Measurements from ENCODE around the gene RPS5.

RPS5 gene

DNA sequence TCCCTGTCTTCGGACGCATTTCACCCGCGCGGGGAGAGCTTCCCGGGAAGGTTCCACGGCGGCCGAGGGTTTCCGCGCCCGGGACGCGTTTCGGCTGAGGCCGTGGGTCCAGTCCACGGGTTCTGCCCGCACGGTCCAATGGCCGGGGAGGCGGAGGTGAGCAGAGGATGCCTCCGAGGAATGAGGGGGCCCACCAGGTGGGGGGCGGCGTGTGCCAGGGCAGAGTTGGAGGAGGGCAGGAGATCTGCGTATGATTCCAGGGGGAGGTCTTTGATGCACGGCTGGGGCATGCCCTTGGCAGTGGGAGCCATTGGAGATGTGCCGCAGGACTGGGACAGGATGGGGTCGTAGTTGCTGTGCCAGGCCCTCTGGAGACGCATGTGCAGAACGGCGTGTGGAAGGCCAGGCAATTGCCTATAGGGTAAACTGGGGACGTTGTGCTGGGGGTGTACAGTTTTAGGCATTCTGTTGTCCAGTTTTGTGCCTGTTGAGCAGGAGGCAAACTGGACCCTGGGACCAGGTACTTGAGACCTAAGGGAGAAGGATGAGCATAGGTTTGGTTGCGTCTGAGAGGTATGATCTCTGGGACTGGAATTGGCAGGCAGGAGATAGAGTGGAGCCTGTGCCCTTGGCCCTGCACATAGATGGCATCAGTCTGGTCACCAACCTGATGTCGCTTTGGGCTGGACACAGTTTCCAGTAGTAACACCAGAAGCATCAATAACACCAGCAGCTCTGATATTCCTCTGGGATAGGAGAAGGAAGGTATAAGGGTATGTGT, 22.1 kb downstream of the RPS5 start:
- ChIA-PET POLR2A (interaction anchor here (0.5 to 1.4 kb wide), 9 partner anchors 13 to 111 kb away, joined by 3 to 7 read pairs (median 3); partner anchors contain the start of genes ZBTB45, ZNF132, ZNF497 and ZNF837), CTCF (interaction anchor here (0.5 to 1.0 kb wide), 3 partner anchors 9 to 91 kb away, joined by 3 to 6 read pairs (median 3); no protein-coding TSS in a partner anchor)
- DNase-seq (ENCODE audit: low read depth, low spot score) = no peak
- H3K4me3 ChIP-seq (ENCODE audit: low read depth, low read length) = peak overlapping the region; percentile 97
- TF ChIP-seq, protein P1, sequence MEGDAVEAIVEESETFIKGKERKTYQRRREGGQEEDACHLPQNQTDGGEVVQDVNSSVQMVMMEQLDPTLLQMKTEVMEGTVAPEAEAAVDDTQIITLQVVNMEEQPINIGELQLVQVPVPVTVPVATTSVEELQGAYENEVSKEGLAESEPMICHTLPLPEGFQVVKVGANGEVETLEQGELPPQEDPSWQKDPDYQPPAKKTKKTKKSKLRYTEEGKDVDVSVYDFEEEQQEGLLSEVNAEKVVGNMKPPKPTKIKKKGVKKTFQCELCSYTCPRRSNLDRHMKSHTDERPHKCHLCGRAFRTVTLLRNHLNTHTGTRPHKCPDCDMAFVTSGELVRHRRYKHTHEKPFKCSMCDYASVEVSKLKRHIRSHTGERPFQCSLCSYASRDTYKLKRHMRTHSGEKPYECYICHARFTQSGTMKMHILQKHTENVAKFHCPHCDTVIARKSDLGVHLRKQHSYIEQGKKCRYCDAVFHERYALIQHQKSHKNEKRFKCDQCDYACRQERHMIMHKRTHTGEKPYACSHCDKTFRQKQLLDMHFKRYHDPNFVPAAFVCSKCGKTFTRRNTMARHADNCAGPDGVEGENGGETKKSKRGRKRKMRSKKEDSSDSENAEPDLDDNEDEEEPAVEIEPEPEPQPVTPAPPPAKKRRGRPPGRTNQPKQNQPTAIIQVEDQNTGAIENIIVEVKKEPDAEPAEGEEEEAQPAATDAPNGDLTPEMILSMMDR (IDR thresholded peaks at IDR 0.05; ENCODE audit: insufficient read depth, low read length, missing control alignments) = no peak

- TF ChIP-seq, protein P1 (IDR thresholded peaks at IDR 0.05; ENCODE audit: insufficient read depth, low read length, missing control alignments) = no peak
- POLR2A ChIA-PET = no interaction called here
- CTCF ChIA-PET = interaction anchor here (1.2 to 2.1 kb wide), 2 partner anchors 8 to 10 kb away, joined by 3 to 6 read pairs; partner anchors contain the start of gene ZNF584
- H3K4me3 ChIP-seq (ENCODE audit: low read depth, low read length) = no peak overlapping the region
- no peak for DNase-seq (ENCODE audit: low read depth, low spot score)
Observed at GRCh38 chr19:58416604-58417003, 29.5 kb downstream of the RPS5 start.

DNA sequence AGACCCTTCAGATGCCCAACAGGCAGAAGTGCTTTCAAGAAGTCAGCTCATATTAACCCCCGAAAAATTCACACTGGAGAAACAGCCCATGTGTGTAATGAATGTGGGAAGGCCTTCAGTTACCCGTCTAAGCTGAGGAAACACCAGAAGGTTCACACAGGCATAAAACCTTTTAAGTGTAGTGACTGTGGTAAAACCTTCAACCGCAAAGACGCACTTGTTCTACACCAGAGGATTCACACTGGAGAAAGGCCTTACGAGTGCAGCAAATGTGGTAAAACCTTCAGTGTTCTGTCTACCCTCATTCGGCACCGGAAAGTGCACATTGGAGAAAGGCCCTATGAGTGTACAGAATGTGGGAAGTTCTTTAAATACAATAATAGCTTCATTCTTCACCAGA, 30.0 kb downstream of the RPS5 start:
- ChIA-PET POLR2A (no interaction called here), CTCF (interaction anchor here (1.2 to 2.1 kb wide), 2 partner anchors 9 to 11 kb away, joined by 3 to 6 read pairs; partner anchors contain the start of gene ZNF584)
- H3K4me3 ChIP-seq (ENCODE audit: low read depth, low read length) = no peak overlapping the region
- TF ChIP-seq, protein P1 (IDR thresholded peaks at IDR 0.05; ENCODE audit: insufficient read depth, low read length, missing control alignments) = no peak
- no peak for DNase-seq (ENCODE audit: low read depth, low spot score)

DNA sequence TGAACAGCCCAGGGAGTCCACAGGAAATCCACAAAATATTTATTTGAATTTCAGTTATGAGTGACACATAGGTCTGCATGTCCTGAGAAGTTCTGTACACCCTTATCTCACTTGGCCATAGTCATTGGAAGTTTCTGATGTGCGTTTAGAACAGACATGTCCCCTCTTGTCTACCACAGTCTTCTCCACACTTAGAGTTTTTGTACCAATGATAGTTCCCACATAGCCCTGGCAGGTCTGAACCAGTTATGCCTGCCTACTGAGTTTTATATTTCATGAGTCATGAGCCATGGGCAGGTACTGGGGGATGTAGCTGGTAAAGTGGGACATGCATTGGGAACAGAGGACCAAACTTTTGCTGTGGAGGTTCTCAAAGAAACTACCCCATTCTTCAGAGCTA, 41.5 kb downstream of the RPS5 start:
- no peak overlapping the region for H3K4me3 ChIP-seq (ENCODE audit: low read depth, low read length)
- no peak for DNase-seq (ENCODE audit: low read depth, low spot score)
- CTCF ChIA-PET = no interaction called here
- TF ChIP-seq, protein P1 (IDR thresholded peaks at IDR 0.05; ENCODE audit: insufficient read depth, low read length, missing control alignments) = no peak
- POLR2A ChIA-PET = no interaction called here

GRCh38 chr19:58429745-58430144, 42.7 kb downstream of the RPS5 start:
- no peak overlapping the region for H3K4me3 ChIP-seq (ENCODE audit: low read depth, low read length)
- ChIA-PET POLR2A (interaction anchor here (1.0 kb wide), 1 partner anchor 10 kb away, joined by 3 read pairs; the partner anchor contains the start of gene ZNF132), CTCF (interaction anchor here (1.1 kb wide), 1 partner anchor 21 kb away, joined by 3 read pairs; no protein-coding TSS in a partner anchor)
- TF ChIP-seq, protein P1 (IDR thresholded peaks at IDR 0.05; ENCODE audit: insufficient read depth, low read length, missing control alignments) = no peak
- no peak for DNase-seq (ENCODE audit: low read depth, low spot score)

DNA sequence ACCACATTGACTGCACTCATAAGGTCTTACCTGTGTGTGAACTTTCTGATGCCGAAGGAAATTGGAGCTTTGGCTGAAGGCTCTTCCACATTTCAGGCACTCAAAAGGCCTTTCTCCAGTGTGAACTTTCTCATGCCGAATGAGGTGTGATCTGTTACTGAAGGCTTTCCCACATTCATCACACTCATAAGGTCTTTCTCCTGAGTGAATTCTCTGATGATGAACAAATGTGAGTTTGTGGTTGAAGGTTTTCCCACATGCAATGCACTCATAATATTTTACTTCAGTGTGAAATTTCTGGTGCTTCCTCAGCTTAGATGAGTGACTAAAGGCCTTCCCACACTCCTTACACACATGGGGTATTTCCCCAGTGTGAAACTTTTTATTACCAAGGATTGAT, 47.1 kb downstream of the RPS5 start:
- H3K4me3 ChIP-seq (ENCODE audit: low read depth, low read length) = no peak overlapping the region
- no peak for DNase-seq (ENCODE audit: low read depth, low spot score)
- ChIA-PET CTCF (interaction anchor here (0.7 kb wide), 2 partner anchors 15 to 20 kb away, joined by 3 read pairs; no protein-coding TSS in a partner anchor), POLR2A (no interaction called here)
- TF ChIP-seq, protein P1 (IDR thresholded peaks at IDR 0.05; ENCODE audit: insufficient read depth, low read length, missing control alignments) = no peak

All from AG04449 (cell line).